Activated CD8-positive, alpha-beta memory T cell treated with anti-CD3 and anti-CD28 coated beads, Interleukin-2, amount 50 U/mL, for 1 hour (primary cell): ENCODE data around the gene SMC3.

ENCODE experiments used
- DNase-seq: peaks from one replicate; pipeline ENCODE4 v3.0.0-alpha.2; 2020; ENCODE audit errors: extremely low read depth

Gene SMC3

DNA sequence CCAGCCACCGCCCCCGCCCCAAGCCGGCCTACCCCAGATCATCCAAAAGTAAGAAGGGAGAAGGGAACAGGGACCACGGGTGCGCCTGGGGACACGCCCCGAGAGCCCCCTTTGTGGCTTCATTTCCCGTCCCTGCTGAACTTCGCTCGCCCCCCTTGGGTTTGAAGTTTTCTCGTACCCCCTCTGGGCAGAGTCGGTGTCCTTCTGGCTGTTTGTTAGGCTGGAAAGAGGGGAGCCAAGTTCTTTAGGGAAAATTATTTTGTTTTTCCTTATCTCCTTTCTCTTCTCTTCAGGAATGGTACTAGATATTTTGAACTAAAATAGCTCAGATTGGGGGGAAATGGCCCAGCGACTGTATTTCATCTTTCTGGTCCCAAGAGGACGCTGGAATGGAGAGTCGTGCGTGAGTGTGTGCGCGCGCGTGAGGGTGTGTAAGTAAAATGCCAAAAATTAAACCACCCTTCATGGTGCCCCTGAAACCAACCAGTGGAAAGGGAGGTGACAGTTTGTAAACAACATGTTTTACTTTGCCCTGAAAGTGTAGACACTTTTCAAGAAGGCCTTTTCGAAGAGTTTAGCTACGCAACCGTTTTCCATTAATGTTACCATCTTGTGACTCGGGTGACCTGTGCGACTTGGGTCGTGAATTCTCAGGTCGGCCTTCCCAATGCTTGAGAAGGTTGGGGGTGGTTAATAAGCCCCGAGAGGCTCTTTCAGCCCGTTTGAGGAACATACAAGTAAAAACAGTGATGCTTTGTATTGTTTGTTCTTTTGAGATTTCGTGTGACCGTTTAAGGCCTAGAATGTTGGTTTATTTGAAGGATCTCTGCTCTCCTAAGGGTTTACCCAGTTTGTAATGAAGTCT is 77.3 kb downstream of the SMC3 start:
- no peak for DNase-seq

DNA sequence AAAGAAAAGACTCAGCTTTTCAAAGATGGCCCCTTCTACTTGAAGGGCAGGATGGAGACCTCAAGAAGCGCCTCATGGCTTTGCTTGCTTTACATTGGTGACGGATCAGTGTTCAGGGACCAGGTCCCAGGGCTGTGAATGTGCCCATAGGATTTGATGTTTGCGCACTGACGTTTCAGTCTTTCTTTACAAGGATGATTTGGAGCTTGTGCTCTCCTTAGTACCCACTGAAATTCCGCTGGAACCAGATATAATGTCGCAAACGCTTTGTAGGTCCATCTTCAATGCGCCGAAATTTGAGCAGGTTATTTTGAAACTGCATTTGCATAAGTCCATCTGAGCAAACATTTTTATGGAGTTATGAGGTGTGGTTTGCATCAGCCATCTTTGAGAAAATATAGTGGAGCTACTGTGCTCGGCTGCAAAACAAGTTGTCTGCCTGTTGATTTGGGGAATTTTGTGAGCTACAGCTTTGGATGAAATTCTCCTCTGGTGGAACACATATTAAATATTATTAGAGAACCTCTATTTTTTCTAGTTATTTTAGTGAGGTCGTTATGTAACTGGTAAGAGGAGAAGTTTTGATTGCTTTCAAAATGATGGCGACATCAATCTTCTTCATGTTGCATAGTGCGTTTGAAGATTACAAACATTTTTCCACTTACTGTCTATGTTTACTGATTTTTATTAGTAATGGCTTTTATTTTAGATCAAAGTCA is 79.1 kb downstream of the SMC3 start:
- DNase-seq: no peak

DNA sequence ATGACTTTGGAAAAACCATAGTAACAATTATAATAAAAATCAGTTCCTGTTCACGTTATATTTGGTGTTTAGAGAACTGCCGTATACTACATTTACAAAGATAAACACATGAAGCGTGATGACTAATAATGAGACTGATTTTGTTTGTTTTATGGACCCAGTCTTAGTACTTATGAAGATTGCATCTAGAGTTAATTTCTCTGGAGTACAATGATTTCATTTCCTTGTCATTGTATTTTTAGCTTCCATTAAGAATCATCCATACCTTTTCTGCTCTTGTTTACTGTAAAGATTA is 79.6 kb downstream of the SMC3 start:
- no peak for DNase-seq

DNA sequence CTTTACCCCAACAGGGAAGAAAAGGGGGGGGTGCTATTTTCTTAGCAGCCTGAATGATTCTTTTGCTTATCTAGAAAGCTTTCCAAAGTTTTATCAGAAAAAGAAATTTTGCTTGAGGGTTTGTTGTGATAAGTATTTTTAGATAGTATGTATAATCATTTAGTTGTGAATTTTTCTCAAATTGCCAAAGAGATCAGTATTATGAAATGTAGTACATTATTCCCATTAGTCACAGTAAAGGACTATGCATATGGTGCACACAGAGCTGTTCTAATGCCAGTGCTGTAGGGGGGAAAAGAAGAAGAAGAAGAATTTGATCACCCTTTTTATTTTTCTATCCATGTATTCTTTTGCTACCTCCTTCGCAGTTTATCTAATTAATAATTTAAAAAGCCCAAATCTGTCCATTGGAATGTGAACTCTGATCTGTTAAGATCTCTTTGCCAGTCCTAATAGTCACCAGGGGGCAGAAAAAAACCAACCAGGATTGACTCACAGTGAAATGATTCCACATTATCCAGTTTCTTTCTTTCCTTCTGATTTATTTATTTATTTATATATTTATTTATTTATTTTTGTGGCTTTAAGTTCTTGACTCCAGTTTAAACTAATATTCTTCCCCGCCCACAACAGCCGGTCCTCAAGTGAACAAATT is 81.3 kb downstream of the SMC3 start:
- no peak for DNase-seq

DNA sequence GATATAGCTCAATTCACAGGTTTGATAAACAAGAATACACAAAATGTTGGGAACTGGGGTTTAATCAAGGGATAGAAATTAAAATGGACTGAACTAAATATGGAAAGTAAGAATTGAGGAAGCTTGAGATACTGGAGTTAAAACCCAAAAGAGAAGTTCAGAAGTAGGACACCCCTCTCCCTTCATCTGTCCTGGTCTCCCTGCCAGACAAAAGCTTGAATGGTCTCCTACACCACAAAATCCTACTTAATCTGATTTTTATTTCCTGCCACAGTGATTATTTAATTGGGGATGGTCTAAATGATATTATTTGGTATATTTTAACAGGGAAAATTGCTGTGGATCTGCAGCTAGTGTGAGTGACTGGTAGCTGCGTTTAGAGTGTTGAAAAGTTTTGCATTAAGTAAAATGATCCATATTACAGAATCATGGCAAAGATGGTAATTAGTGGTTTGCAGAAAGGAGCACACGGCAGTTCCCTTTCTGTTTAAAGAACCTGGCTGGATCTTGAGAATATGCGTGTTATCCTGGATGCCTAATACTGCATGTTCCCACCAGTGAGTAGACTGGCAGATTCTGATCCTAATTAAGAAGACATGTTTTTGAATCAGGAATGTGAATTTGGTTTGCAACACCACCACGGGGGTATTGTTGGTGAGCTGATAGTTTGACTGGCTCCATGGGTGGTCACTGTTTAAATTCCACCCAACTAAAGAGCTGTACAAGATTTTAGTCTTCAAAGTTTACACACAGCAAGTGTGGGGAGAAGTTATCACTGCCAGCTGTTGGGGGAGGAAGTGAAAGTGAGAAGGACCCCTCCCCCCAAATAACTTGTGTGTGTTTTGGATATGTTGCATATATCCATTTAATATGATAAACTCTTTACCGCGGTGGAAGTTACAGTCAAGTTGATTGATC is 82.1 kb downstream of the SMC3 start:
- DNase-seq: no peak

DNA sequence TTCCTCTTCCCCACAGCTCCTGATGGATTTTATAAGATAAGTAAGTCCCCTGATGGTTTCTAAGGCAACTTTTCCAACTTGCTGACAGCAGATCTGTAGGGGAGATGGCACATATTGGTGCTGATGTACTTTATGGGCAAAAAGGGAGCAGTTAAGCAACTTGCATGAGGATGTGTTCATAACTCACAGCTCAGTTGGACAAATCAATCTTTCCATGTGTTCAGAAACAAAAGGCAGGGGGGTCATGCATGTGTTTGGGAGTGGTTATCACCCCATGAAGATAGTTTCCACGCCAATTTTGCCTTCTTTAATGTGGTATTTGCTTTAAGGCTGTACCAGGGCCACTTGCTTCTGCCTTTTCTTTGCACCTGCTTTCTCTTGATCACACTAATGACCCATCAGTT is 82.8 kb downstream of the SMC3 start:
- DNase-seq: no peak

DNA sequence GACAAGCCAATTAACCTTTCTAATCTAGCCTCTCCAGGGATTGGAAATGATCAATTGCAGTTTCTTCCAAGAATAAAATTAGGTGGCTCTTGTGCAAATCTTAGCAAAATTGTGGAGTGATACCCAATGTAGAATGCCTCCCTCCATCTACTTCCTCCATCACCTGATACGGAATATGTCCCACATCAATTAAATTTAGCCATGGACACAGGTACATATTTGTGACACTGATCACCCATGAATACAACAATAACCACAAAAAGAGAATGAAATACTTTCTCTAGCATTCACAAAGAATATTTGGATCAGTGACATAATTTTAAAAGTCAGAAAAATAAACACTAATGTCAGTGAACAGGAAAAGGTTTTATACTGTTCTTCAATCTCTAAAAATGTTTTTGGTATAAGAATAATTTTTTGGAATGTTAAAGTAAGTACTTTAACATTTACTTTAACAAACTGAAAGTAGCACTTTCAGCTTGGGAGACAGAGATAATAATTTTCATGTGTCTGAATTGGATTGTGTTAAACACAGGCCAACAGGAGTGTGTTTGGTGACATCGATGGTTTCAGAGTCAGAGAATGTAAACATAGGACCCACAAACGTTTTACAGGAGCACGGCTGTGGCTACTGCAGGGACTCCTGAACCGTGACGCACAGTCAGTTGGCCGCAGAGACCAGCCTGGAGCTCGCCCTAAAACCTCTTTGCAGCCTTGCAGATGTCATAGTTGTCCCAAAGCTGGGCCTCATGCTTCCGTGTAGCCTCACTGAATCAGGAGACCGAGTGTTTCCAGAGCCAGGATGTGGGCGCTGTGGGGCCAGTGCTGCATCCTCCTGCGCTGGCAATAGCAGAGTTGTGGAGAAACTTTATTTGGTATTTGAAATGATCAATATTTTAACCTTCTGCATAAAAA is 83.8 kb downstream of the SMC3 start:
- no peak for DNase-seq

DNA sequence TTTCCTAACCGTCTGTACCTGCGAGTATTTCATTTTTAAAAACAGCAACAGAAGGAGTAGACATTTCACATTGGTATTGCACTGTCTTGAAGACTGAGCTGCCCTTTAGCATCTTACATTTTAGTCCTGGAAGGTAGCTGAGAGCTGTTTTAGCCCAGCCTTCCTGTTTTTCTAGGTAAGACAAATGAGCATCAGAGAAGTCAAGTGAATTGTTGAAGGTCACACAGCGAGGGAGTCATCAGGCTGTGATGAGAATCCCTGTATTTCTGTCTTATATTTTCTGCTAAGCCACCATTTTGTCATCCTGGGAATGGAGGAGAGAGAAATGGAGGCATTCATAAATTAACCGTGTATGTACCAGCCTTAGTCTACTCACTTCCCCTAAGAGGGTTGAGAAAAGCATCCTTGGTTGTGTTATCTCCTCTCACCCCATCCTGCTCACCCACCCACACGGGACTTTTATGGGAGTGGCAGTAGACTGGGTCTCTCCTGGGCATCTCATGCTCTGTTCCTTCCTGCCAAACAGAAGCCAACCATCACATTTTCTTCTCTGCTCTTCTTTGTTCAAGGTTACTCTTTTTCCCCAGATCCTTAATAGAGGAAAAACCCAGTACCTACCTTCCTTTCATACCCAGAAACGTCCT is 85.1 kb downstream of the SMC3 start:
- no peak for DNase-seq
